WTC11 (cell line): Measurements from ENCODE around the gene PLSCR2. TPM values are rescaled to one million over a fixed set of nuclear protein-coding genes. Genes with fewer than 3 reads are reported as not detected.

Source experiments
- ATAC-seq: fragments of 200-7000 bp; cut with Tn5 transposase; 2 replicates; pipeline ENCODE4 v1.10.0; 2021; ENCODE audit warnings: mild to moderate bottlenecking, moderate library complexity
- CTCF ChIA-PET: fragments of 300-600 bp; sonication (Branson Sonifier 250); formaldehyde crosslinking; loops from one replicate; lab custom pipeline; 2021; ENCODE audit warnings: antibody characterized with exemption; lab: Charles Lee
- POLR2A ChIA-PET: fragments of 350-600 bp; sonication (Branson Sonifier 250); formaldehyde crosslinking; loops from one replicate; lab custom pipeline; 2021; ENCODE audit warnings: antibody characterized with exemption; lab: Charles Lee
- DNase-seq: peaks from one replicate; pipeline ENCODE4 v3.0.0; 2021; ENCODE audit warnings: low spot score
- H3K27ac Mint-ChIP-seq: 2 replicates; pipeline ENCODE4 v1.8.0; 2021; ENCODE audit warnings: mixed read lengths
- H3K27me3 Mint-ChIP-seq: 2 replicates; pipeline ENCODE4 v1.8.0; 2021; ENCODE audit warnings: low read depth, mild to moderate bottlenecking, moderate library complexity, mixed read lengths
- H3K36me3 Mint-ChIP-seq: 2 replicates; pipeline ENCODE4 v1.8.0; 2021; ENCODE audit warnings: mixed read lengths
- H3K4me1 Mint-ChIP-seq: 2 replicates; pipeline ENCODE4 v1.8.0; 2022; ENCODE audit warnings: mixed read lengths
- H3K4me3 Mint-ChIP-seq: 2 replicates; pipeline ENCODE4 v1.8.0; 2021; ENCODE audit warnings: mild to moderate bottlenecking, moderate library complexity, mixed read lengths
- H3K9me3 Mint-ChIP-seq: 2 replicates; pipeline ENCODE4 v1.8.0; 2021; ENCODE audit warnings: mixed read lengths
- ZNF532 ChIP-seq: fragments of 250-450 bp; sonication (Bioruptor Pico); IDR thresholded peaks from 2 replicates; pipeline ENCODE4 v1.9.0; 2021; ENCODE audit warnings: mild to moderate bottlenecking, borderline replicate concordance
- total RNA-seq: library from RNA; stranded (reverse); gene quantifications from 3 replicates; pipeline ENCODE4 v1.2.3, GENCODE V29; 2021
- TF ChIP-seq, protein P1 (sequence below): sonication (generic); formaldehyde crosslinking; conservative IDR thresholded peaks from 2 replicates; pipeline ENCODE4 v1.8.1; 2022; ENCODE audit warnings: mild to moderate bottlenecking, missing genetic modification reagents
- TF ChIP-seq, protein P2 (sequence below): sonication (generic); formaldehyde crosslinking; IDR thresholded peaks from 2 replicates; pipeline ENCODE4 v1.8.1; 2023; ENCODE audit warnings: mild to moderate bottlenecking, moderate library complexity, missing genetic modification reagents
- TF ChIP-seq, protein P3 (sequence below): sonication (generic); formaldehyde crosslinking; IDR thresholded peaks from 2 replicates; pipeline ENCODE4 v1.8.1; 2023; ENCODE audit warnings: mild to moderate bottlenecking, missing genetic modification reagents
- TF ChIP-seq, protein P4 (sequence below): sonication (generic); formaldehyde crosslinking; IDR thresholded peaks from 2 replicates; pipeline ENCODE4 v1.8.0; 2022; ENCODE audit warnings: mild to moderate bottlenecking, missing genetic modification reagents
- TF ChIP-seq, protein P5 (sequence below): sonication (generic); formaldehyde crosslinking; IDR thresholded peaks from 2 replicates; pipeline ENCODE4 v1.8.1; 2023; ENCODE audit warnings: mild to moderate bottlenecking, missing genetic modification reagents, moderate library complexity
- TF ChIP-seq, protein P6 (sequence below): sonication (generic); formaldehyde crosslinking; IDR thresholded peaks from 2 replicates; pipeline ENCODE4 v1.8.1; 2023; ENCODE audit warnings: mild to moderate bottlenecking, missing genetic modification reagents, borderline replicate concordance

PLSCR2 gene
- total RNA-seq, 1 experiment from 2014 or later, result 0.39 TPM

DNA sequence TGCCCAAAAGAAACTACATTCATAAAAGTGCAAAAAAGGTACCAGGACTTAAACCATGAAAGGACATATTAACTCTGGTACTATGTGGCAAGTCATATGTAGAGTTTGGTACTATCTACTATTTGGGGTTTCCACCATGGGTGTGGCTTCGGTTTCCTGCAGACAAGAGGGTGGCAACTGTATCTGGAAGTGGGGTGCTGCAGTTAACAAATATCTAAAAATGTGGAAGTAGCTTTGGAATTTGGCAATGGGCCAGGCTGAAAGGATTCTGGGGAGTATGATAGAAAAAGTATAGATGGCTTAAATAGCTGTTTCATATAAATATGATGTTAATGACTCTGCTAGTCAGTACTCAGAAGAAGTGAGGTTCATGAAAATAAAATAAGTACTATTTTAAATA is 44.0 kb downstream of the PLSCR2 start:
- DNase-seq (no peak), ATAC-seq (no peak)
- ChIA-PET CTCF (no interaction called here), POLR2A (no interaction called here)
- Mint-ChIP-seq H3K27me3 (no peaks in the 10 kb centered on the region), H3K4me1 (no peaks in the 10 kb centered on the region), H3K9me3 (peaks cover 16% of the 10 kb centered on the region), H3K36me3 (peaks cover 14% of the 10 kb centered on the region), H3K4me3 (no peak overlapping the region), H3K27ac (no peak overlapping the region)
- no peak for TF ChIP-seq ZNF532 (CRISPR knock-in tag)
- TF ChIP-seq, protein P1, sequence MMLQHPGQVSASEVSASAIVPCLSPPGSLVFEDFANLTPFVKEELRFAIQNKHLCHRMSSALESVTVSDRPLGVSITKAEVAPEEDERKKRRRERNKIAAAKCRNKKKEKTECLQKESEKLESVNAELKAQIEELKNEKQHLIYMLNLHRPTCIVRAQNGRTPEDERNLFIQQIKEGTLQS (CRISPR knock-in tag), result no peak
- TF ChIP-seq, protein P2, sequence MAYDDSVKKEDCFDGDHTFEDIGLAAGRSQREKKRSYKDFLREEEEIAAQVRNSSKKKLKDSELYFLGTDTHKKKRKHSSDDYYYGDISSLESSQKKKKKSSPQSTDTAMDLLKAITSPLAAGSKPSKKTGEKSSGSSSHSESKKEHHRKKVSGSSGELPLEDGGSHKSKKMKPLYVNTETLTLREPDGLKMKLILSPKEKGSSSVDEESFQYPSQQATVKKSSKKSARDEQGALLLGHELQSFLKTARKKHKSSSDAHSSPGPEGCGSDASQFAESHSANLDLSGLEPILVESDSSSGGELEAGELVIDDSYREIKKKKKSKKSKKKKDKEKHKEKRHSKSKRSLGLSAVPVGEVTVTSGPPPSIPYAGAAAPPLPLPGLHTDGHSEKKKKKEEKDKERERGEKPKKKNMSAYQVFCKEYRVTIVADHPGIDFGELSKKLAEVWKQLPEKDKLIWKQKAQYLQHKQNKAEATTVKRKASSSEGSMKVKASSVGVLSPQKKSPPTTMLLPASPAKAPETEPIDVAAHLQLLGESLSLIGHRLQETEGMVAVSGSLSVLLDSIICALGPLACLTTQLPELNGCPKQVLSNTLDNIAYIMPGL, result no peak
- TF ChIP-seq, protein P3, sequence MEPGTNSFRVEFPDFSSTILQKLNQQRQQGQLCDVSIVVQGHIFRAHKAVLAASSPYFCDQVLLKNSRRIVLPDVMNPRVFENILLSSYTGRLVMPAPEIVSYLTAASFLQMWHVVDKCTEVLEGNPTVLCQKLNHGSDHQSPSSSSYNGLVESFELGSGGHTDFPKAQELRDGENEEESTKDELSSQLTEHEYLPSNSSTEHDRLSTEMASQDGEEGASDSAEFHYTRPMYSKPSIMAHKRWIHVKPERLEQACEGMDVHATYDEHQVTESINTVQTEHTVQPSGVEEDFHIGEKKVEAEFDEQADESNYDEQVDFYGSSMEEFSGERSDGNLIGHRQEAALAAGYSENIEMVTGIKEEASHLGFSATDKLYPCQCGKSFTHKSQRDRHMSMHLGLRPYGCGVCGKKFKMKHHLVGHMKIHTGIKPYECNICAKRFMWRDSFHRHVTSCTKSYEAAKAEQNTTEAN, result no peak
- TF ChIP-seq, protein P4, sequence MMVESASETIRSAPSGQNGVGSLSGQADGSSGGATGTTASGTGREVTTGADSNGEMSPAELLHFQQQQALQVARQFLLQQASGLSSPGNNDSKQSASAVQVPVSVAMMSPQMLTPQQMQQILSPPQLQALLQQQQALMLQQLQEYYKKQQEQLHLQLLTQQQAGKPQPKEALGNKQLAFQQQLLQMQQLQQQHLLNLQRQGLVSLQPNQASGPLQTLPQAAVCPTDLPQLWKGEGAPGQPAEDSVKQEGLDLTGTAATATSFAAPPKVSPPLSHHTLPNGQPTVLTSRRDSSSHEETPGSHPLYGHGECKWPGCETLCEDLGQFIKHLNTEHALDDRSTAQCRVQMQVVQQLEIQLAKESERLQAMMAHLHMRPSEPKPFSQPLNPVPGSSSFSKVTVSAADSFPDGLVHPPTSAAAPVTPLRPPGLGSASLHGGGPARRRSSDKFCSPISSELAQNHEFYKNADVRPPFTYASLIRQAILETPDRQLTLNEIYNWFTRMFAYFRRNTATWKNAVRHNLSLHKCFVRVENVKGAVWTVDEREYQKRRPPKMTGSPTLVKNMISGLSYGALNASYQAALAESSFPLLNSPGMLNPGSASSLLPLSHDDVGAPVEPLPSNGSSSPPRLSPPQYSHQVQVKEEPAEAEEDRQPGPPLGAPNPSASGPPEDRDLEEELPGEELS (CRISPR knock-in tag), result no peak
- TF ChIP-seq, protein P5, sequence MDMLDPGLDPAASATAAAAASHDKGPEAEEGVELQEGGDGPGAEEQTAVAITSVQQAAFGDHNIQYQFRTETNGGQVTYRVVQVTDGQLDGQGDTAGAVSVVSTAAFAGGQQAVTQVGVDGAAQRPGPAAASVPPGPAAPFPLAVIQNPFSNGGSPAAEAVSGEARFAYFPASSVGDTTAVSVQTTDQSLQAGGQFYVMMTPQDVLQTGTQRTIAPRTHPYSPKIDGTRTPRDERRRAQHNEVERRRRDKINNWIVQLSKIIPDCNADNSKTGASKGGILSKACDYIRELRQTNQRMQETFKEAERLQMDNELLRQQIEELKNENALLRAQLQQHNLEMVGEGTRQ (CRISPR knock-in tag), result no peak
- TF ChIP-seq, protein P6, sequence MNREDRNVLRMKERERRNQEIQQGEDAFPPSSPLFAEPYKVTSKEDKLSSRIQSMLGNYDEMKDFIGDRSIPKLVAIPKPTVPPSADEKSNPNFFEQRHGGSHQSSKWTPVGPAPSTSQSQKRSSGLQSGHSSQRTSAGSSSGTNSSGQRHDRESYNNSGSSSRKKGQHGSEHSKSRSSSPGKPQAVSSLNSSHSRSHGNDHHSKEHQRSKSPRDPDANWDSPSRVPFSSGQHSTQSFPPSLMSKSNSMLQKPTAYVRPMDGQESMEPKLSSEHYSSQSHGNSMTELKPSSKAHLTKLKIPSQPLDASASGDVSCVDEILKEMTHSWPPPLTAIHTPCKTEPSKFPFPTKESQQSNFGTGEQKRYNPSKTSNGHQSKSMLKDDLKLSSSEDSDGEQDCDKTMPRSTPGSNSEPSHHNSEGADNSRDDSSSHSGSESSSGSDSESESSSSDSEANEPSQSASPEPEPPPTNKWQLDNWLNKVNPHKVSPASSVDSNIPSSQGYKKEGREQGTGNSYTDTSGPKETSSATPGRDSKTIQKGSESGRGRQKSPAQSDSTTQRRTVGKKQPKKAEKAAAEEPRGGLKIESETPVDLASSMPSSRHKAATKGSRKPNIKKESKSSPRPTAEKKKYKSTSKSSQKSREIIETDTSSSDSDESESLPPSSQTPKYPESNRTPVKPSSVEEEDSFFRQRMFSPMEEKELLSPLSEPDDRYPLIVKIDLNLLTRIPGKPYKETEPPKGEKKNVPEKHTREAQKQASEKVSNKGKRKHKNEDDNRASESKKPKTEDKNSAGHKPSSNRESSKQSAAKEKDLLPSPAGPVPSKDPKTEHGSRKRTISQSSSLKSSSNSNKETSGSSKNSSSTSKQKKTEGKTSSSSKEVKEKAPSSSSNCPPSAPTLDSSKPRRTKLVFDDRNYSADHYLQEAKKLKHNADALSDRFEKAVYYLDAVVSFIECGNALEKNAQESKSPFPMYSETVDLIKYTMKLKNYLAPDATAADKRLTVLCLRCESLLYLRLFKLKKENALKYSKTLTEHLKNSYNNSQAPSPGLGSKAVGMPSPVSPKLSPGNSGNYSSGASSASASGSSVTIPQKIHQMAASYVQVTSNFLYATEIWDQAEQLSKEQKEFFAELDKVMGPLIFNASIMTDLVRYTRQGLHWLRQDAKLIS, result no peak
